H1 (cell line): Measurements from ENCODE around the gene SLC1A4. TPM values are rescaled to one million over a fixed set of nuclear protein-coding genes. Genes with fewer than 3 reads are reported as not detected.

Experiments used
- CTCF ChIA-PET: fragments of 300-600 bp; sonication (Branson Sonifier 250); formaldehyde crosslinking; loops from one replicate; lab custom pipeline; 2021; ENCODE audit not compliant: partially characterized antibody; lab: Charles Lee
- POLR2A ChIA-PET: fragments of 300-600 bp; sonication (Branson Sonifier 250); formaldehyde crosslinking; loops from one replicate; lab custom pipeline; 2021; ENCODE audit warnings: inconsistent platforms; ENCODE audit not compliant: partially characterized antibody; lab: Charles Lee
- DNase-seq, 2 experiments: peaks; one replicate each; pipeline versions ENCODE4 v3.0.0 to v3.0.0-alpha.2; 2010 to 2022; ENCODE audit warnings: low spot score in 2 of 2, low read depth in 1 of 2, mixed read lengths in 1 of 2
- FAIRE-seq: peaks from 2 replicates; lab custom pipeline; 2011; peaks lifted over from hg19 to GRCh38; lab: Jason Lieb, UNC
- H2AFZ ChIP-seq: 2 replicates; pipeline ENCODE4 v1.8.1; 2012; ENCODE audit warnings: low read length, inconsistent platforms
- H2AK5ac ChIP-seq: 2 replicates; pipeline ENCODE4 v1.6.1; 2013; ENCODE audit warnings: low read depth, low read length
- H2BK120ac ChIP-seq: replicated peaks from 2 replicates; pipeline ENCODE3; 2013; ENCODE audit warnings: low read depth, low read length, inconsistent platforms
- H2BK12ac ChIP-seq: 2 replicates; pipeline ENCODE4 v1.6.1; 2013; ENCODE audit warnings: low read depth, low read length
- H2BK15ac ChIP-seq: 2 replicates; pipeline ENCODE4 v1.6.1; 2013; ENCODE audit warnings: low read length
- H2BK20ac ChIP-seq: 2 replicates; pipeline ENCODE4 v1.6.1; 2013; ENCODE audit warnings: low read length
- H2BK5ac ChIP-seq: 2 replicates; pipeline ENCODE4 v1.6.1; 2013; ENCODE audit warnings: low read depth, low read length
- H3K14ac ChIP-seq: 2 replicates; pipeline ENCODE4 v1.6.1; 2013; ENCODE audit warnings: inconsistent platforms; ENCODE audit not compliant: insufficient read length
- H3K18ac ChIP-seq: 2 replicates; pipeline ENCODE4 v1.6.1; 2013; ENCODE audit warnings: low read length; ENCODE audit errors: extremely low read depth
- H3K23ac ChIP-seq: 2 replicates; pipeline ENCODE4 v1.6.1; 2013; ENCODE audit warnings: inconsistent platforms; ENCODE audit not compliant: insufficient read length
- H3K23me2 ChIP-seq: 2 replicates; pipeline ENCODE4 v1.6.1; 2013; ENCODE audit warnings: low read depth, low read length
- H3K27ac ChIP-seq: 2 replicates; pipeline ENCODE4 v1.6.1; 2011; ENCODE audit warnings: low read depth, low read length, inconsistent platforms
- H3K27me3 ChIP-seq, 4 experiments: replicated peaks in 1 of 4; 1 replicate in 1 of 4; 2 replicates in 3 of 4; pipeline versions ENCODE4 v1.6.1 to v1.8.1; 2011 to 2013; ENCODE audit warnings: low read length in 3 of 4, mild to moderate bottlenecking in 3 of 4, inconsistent platforms in 2 of 4, mixed read lengths in 2 of 4, moderate library complexity in 1 of 4; ENCODE audit not compliant: control insufficient read depth in 3 of 4, insufficient read depth in 3 of 4; ENCODE audit errors: extremely low read depth in 1 of 4
- H3K36me3 ChIP-seq, 4 experiments: 2 replicates each; pipeline versions ENCODE4 v1.6.1 to v1.8.1; 2011 to 2013; ENCODE audit warnings: mild to moderate bottlenecking in 4 of 4, low read length in 3 of 4, moderate library complexity in 2 of 4, control low read depth in 1 of 4, inconsistent platforms in 1 of 4; ENCODE audit not compliant: insufficient read depth in 4 of 4, control insufficient read depth in 2 of 4
- H3K4ac ChIP-seq: replicated peaks from 2 replicates; pipeline ENCODE3; 2013; ENCODE audit warnings: low read length, low read depth, mixed read lengths, inconsistent platforms; ENCODE audit not compliant: insufficient read length
- H3K4me1 ChIP-seq, 4 experiments: replicated peaks in 1 of 4; 1 replicate in 1 of 4; 2 replicates in 3 of 4; pipeline versions ENCODE4 v1.6.1 to v1.8.1; 2011 to 2013; ENCODE audit warnings: low read length in 3 of 4, inconsistent platforms in 2 of 4, mixed read lengths in 1 of 4; ENCODE audit not compliant: insufficient read depth in 4 of 4, control insufficient read depth in 3 of 4
- H3K4me2 ChIP-seq, 2 experiments: 2 replicates each; pipeline versions ENCODE4 v1.6.1 to v1.8.1; 2011 to 2013; ENCODE audit warnings: low read depth in 2 of 2, low read length in 2 of 2, control low read depth in 1 of 2, inconsistent platforms in 1 of 2, mild to moderate bottlenecking in 1 of 2; ENCODE audit not compliant: insufficient read depth in 1 of 2
- H3K4me3 ChIP-seq, 4 experiments: fragments of 200-600, 300-600 bp in 1 of 4; sonication (generic), shearing (Covaris generic), sonication (Bioruptor Twin) in 1 of 4; 2 replicates each; pipeline versions ENCODE4 v1.5.1 to v1.8.1; 2011 to 2016; ENCODE audit warnings: low read length in 4 of 4, low read depth in 3 of 4, control low read depth in 2 of 4, inconsistent platforms in 2 of 4, mild to moderate bottlenecking in 2 of 4, mixed read lengths in 1 of 4, moderate library complexity in 1 of 4; ENCODE audit not compliant: insufficient read depth in 2 of 4; ENCODE audit errors: extremely low read depth in 1 of 4
- H3K56ac ChIP-seq: replicated peaks from 2 replicates; pipeline ENCODE3; 2013; ENCODE audit warnings: low read depth, mild to moderate bottlenecking, mixed read lengths, low read length, inconsistent platforms; ENCODE audit not compliant: insufficient read length
- H3K79me1 ChIP-seq: 2 replicates; pipeline ENCODE4 v1.6.1; 2013; ENCODE audit warnings: low read depth, low read length, control low read depth
- H3K79me2 ChIP-seq, 2 experiments: 2 replicates each; pipeline versions ENCODE4 v1.6.1 to v1.8.1; 2012 to 2013; ENCODE audit warnings: low read length in 2 of 2, mild to moderate bottlenecking in 2 of 2, inconsistent platforms in 1 of 2; ENCODE audit not compliant: insufficient read depth in 2 of 2, control insufficient read depth in 1 of 2
- H3K9ac ChIP-seq, 4 experiments: replicated peaks in 1 of 4; 1 replicate in 1 of 4; 2 replicates in 3 of 4; pipeline versions ENCODE4 v1.6.1 to v1.8.1; 2011 to 2013; ENCODE audit warnings: low read depth in 3 of 4, low read length in 3 of 4, control low read depth in 2 of 4, mild to moderate bottlenecking in 2 of 4, moderate library complexity in 2 of 4, inconsistent platforms in 1 of 4; ENCODE audit errors: extremely low read depth in 1 of 4
- H3K9me3 ChIP-seq, 2 experiments: 2 replicates each; pipeline versions ENCODE4 v1.6.1 to v1.8.1; 2012 to 2013; ENCODE audit warnings: mild to moderate bottlenecking in 2 of 2, moderate library complexity in 2 of 2, control low read depth in 1 of 2, inconsistent platforms in 1 of 2, low read depth in 1 of 2, low read length in 1 of 2, mixed read lengths in 1 of 2; ENCODE audit not compliant: insufficient read depth in 2 of 2
- H4K20me1 ChIP-seq, 2 experiments: replicated peaks in 1 of 2; 2 replicates each; pipeline versions ENCODE3 to v1.8.1; 2011 to 2013; ENCODE audit warnings: inconsistent platforms in 2 of 2, low read length in 2 of 2, mild to moderate bottlenecking in 1 of 2; ENCODE audit not compliant: insufficient read depth in 2 of 2, control insufficient read depth in 1 of 2
- H4K5ac ChIP-seq: 2 replicates; pipeline ENCODE4 v1.6.1; 2013; ENCODE audit warnings: low read length, low read depth, mixed read lengths, inconsistent platforms; ENCODE audit not compliant: insufficient read length
- H4K8ac ChIP-seq: 2 replicates; pipeline ENCODE4 v1.8.0; 2013; ENCODE audit warnings: mild to moderate bottlenecking, moderate library complexity, low read length, inconsistent platforms; ENCODE audit not compliant: insufficient read depth; ENCODE audit errors: extremely low read depth
- H4K91ac ChIP-seq: replicated peaks from 2 replicates; pipeline ENCODE3; 2013; ENCODE audit warnings: low read length, mixed read lengths, inconsistent platforms; ENCODE audit not compliant: insufficient read length
- BCL11A ChIP-seq, 2 experiments: IDR thresholded peaks; one replicate each; pipeline ENCODE4 v1.6.1; 2011; ENCODE audit warnings: low read depth in 2 of 2, low read length in 2 of 2, mild to moderate bottlenecking in 2 of 2
- CBX5 ChIP-seq: fragments of 300-800, 300-1000 bp; sonication (generic); IDR thresholded peaks from 2 replicates; pipeline ENCODE4 v1.7.1; 2016; ENCODE audit warnings: antibody characterized with exemption, low read length, low read depth
- CTBP2 ChIP-seq: IDR thresholded peaks from 2 replicates; pipeline ENCODE4 v1.7.0; 2011; ENCODE audit warnings: borderline replicate concordance, mild to moderate bottlenecking, moderate library complexity, mixed read lengths, low read length; ENCODE audit not compliant: insufficient read depth, insufficient read length
- GABPA ChIP-seq: IDR thresholded peaks from 2 replicates; pipeline ENCODE4 v1.6.1; 2011; ENCODE audit warnings: mild to moderate bottlenecking, low read length, moderate library complexity, borderline replicate concordance; ENCODE audit not compliant: insufficient read depth
- JUN ChIP-seq: IDR thresholded peaks from 2 replicates; pipeline ENCODE4 v1.6.1; 2011; ENCODE audit warnings: low read depth, mild to moderate bottlenecking, improper control_type of control experiment, low read length
- NRF1 ChIP-seq: IDR thresholded peaks from 2 replicates; pipeline ENCODE4 v1.6.1; 2011; ENCODE audit warnings: mild to moderate bottlenecking, low read depth, low read length, improper control_type of control experiment
- POLR2AphosphoS5 ChIP-seq: IDR thresholded peaks from 2 replicates; pipeline ENCODE4 v1.6.1; 2011; ENCODE audit warnings: low read depth, low read length
- SIRT6 ChIP-seq: IDR thresholded peaks from one replicate; pipeline ENCODE4 v1.7.1; 2012; ENCODE audit warnings: low read length, inconsistent platforms
- TAF1 ChIP-seq: IDR thresholded peaks from 2 replicates; pipeline ENCODE4 v1.6.1; 2011; ENCODE audit warnings: mild to moderate bottlenecking, low read depth, low read length
- USF2 ChIP-seq: IDR thresholded peaks from 2 replicates; pipeline ENCODE4 v1.6.1; 2011; ENCODE audit warnings: low read length, improper control_type of control experiment
- YY1 ChIP-seq: IDR thresholded peaks from 2 replicates; pipeline ENCODE4 v1.6.1; 2011; ENCODE audit warnings: low read depth, mild to moderate bottlenecking, low read length
- WGBS, 2 experiments: shearing (Covaris generic) in 1 of 2; methylation state at CpG; one replicate each; pipeline versions ENCODE4 v1.1.6 to v1.1.7; 2013 to 2015; ENCODE audit warnings: low lambda C conversion rate in 2 of 2, mixed read lengths in 2 of 2, inconsistent platforms in 1 of 2, low coverage in 1 of 2, missing lambda C conversion rate in 1 of 2; ENCODE audit not compliant: insufficient replicate concordance in 2 of 2, insufficient coverage in 1 of 2, insufficient read length in 1 of 2; ENCODE audit errors: extremely low coverage in 1 of 2, missing lambda C conversion rate in 1 of 2; 5-methylcytosine and 5-hydroxymethylcytosine counted together
- polyA plus RNA-seq, 7 experiments: library from polyadenylated mRNA; depleted of rRNA in 3 of 7; stranded (reverse) in 5 of 7; unstranded in 2 of 7; fragments of >200 nt in 5 of 7; fragments of 200-250 nt in 2 of 7; gene quantifications; 1 replicate in 5 of 7; 2 replicates in 1 of 7; 4 replicates in 1 of 7; pipeline versions ENCODE4 v1.2.1 to v1.2.3, GENCODE V29; 2011 to 2013; ENCODE audit warnings: missing spikeins in 2 of 7, mixed read lengths in 2 of 7
- total RNA-seq: library from RNA; stranded (reverse); fragmentation: NEBNext Ultra II Directional; extraction: Animal tissue kit (Norgen Biotek cat#: 25700); gene quantifications from 2 replicates; pipeline ENCODE4 v1.2.1, GENCODE V29; 2021

SLC1A4 gene
- total and polyA plus RNA-seq, 2 of the 8 experiments (the other 6 are each of a cell fraction or from before 2014, with no cell fraction given), result 0.44 to 0.86 TPM

DNA sequence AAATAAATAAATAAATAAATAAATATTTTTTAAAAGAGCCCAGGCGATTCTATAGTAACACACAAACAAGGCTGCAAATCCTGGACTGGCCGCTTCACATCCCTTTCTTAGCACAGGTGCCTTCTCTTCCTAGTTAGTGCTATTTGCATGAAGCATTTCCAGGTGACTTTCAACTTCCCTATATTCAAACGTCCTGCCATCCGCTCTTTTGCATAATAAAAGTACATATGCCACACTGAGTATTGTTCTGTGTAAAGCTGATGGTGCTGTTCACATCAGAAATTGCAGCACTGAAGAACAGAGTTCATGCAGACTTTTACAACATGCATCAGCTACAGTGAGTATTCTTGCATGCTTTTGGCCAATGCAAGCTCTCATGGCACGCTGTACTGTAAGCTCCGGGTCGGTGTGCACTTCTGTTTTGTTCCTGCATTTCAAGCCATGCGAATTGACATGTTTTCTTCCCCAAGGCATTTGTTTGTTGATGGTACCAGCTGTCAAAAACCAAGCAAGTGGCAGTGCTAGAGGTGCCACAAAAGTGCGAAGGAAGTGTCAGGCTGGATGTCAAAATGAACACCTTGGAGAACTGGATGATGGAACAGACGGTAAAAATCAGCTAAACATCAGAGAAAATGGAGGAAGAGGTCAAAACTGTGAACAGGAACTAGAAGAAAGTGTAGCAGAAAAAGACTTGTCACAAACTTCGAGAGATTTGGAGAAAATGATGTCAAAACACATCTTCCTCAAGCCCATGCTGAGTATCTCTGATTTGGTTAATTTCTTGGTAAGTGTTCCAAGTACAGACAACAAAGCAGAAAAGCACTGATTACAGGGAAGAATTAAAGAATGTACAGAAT lies 41.5 kb downstream of the SLC1A4 start:
- Histone ChIP-seq H3K23me2 (no peaks in the 10 kb centered on the region), H2AK5ac (no peak overlapping the region), H3K36me3 (no peaks in the 10 kb centered on the region), H3K56ac (no peak overlapping the region), H2BK12ac (no peak overlapping the region), H2BK120ac (no peak overlapping the region), H3K4me2 (peak overlapping the region; percentile 46 to 54; a peak in 1 of 4 replicates), H3K18ac (no peak overlapping the region), H3K23ac (no peak overlapping the region), H3K9ac (no peak overlapping the region), H3K79me2 (no peaks in the 10 kb centered on the region), H4K91ac (no peak overlapping the region), H3K27me3 (no peaks in the 10 kb centered on the region), H4K20me1 (peaks cover 0 to 2% of the 10 kb centered on the region in 2 experiments), H2AFZ (no peak overlapping the region), H3K79me1 (no peaks in the 10 kb centered on the region), H2BK5ac (no peak overlapping the region), H2BK15ac (no peak overlapping the region), H4K8ac (no peak overlapping the region), H3K14ac (no peak overlapping the region), H3K4ac (no peak overlapping the region), H4K5ac (no peak overlapping the region), H3K4me1 (peaks cover 7 to 21% (median 13%) of the 10 kb centered on the region in 4 experiments; a peak in 6 of 7 replicates), H3K27ac (no peak overlapping the region), H2BK20ac (no peak overlapping the region), H3K4me3 (no peak overlapping the region), H3K9me3 (no peaks in the 10 kb centered on the region)
- ChIA-PET CTCF (interaction anchor here (0.7 to 2.9 kb wide), 11 partner anchors 10 to 149 kb away, joined by 3 to 9 read pairs (median 5); no protein-coding TSS in a partner anchor), POLR2A (interaction anchor here (1.1 to 1.4 kb wide), 3 partner anchors 13 to 42 kb away, joined by 3 to 4 read pairs (median 3); partner anchors contain the start of genes CEP68 and SLC1A4)
- DNase-seq, result no peak
- no peak for FAIRE-seq
- 71% methylated on average over 11 of the region's 11 CpGs; no CpG with 5 or more reads in 1 of the 2 experiments for WGBS, 2 experiments
- TF ChIP-seq YY1 (no peak), USF2 (no peak), POLR2AphosphoS5 (no peak), BCL11A (IDR thresholded peaks at IDR 0.05; ENCODE audit: low read depth in 2 of 2, low read length in 2 of 2) (no peak), JUN (no peak), SIRT6 (no peak), CBX5 (no peak), CTBP2 (no peak), GABPA (no peak), TAF1 (no peak), NRF1 (no peak)
